CD4-positive, CD25-positive, alpha-beta regulatory T cell (primary cell): ENCODE measurements around the gene AKAP9. TPM values are rescaled to one million over a fixed set of nuclear protein-coding genes. Genes with fewer than 3 reads are reported as not detected.
"Not testable (repeated sequence)": the region's sequence is repeated elsewhere in the genome, so short reads cannot be mapped to it uniquely, and the experiment has no call there.

Experiments
- ATAC-seq, 2 donors: fragments of 150-1000 bp; cut with Tn5 transposase; one replicate each; pipeline ENCODE4 v1.10.0; 2021; ENCODE audit warnings: low read depth in 2 of 2, moderate number of reproducible peaks in 2 of 2, moderate library complexity in 1 of 2
- DNase-seq, 3 donors: peaks; one replicate each; pipeline versions ENCODE4 v3.0.0 to v3.0.0-alpha.2; 2012 to 2022; ENCODE audit warnings: mixed read lengths in 1 of 3
- H3K27ac ChIP-seq: one replicate; pipeline ENCODE4 v1.7.0; 2013; ENCODE audit warnings: mild to moderate bottlenecking, low read length; ENCODE audit not compliant: insufficient read depth, poor library complexity, severe bottlenecking
- H3K27me3 ChIP-seq: one replicate; pipeline ENCODE4 v1.7.0; 2013; ENCODE audit warnings: low read length; ENCODE audit not compliant: control insufficient read depth, insufficient read depth
- H3K36me3 ChIP-seq: one replicate; pipeline ENCODE4 v1.7.0; 2013; ENCODE audit warnings: mild to moderate bottlenecking, low read length, moderate library complexity; ENCODE audit not compliant: control insufficient read depth, insufficient read depth
- H3K4me1 ChIP-seq: 2 replicates; pipeline ENCODE4 v1.7.0; 2013; ENCODE audit warnings: mild to moderate bottlenecking, low read length; ENCODE audit not compliant: insufficient read depth, control insufficient read depth, poor library complexity, severe bottlenecking
- H3K4me3 ChIP-seq: one replicate; pipeline ENCODE4 v1.7.0; 2013; ENCODE audit warnings: low read depth, mild to moderate bottlenecking, low read length, moderate library complexity
- H3K9me3 ChIP-seq, 2 experiments: 1 replicate in 1 of 2; 2 replicates in 1 of 2; pipeline ENCODE4 v1.7.0; 2013; ENCODE audit warnings: low read length in 2 of 2, mild to moderate bottlenecking in 1 of 2, moderate library complexity in 1 of 2; ENCODE audit not compliant: control insufficient read depth in 2 of 2
- H3K27ac Mint-ChIP-seq, 3 donors: one replicate each; pipeline ENCODE4 v1.8.0; 2020 to 2022; ENCODE audit warnings: mild to moderate bottlenecking in 3 of 3, mixed read lengths in 3 of 3, moderate library complexity in 2 of 3
- H3K27me3 Mint-ChIP-seq: one replicate; pipeline ENCODE4 v1.8.0; 2022; ENCODE audit warnings: mild to moderate bottlenecking, mixed read lengths
- H3K36me3 Mint-ChIP-seq: one replicate; pipeline ENCODE4 v1.8.0; 2020; ENCODE audit warnings: mixed read lengths
- H3K4me1 Mint-ChIP-seq, 4 donors: one replicate each; pipeline ENCODE4 v1.8.0; 2020 to 2022; ENCODE audit warnings: mixed read lengths in 4 of 4, mild to moderate bottlenecking in 1 of 4
- H3K4me3 Mint-ChIP-seq, 4 donors: one replicate each; pipeline ENCODE4 v1.8.0; 2020 to 2022; ENCODE audit warnings: mild to moderate bottlenecking in 4 of 4, mixed read lengths in 4 of 4, moderate library complexity in 3 of 4
- H3K9me3 Mint-ChIP-seq, 7 donors: one replicate each; pipeline ENCODE4 v1.8.0; 2020 to 2022; ENCODE audit warnings: mixed read lengths in 7 of 7, mild to moderate bottlenecking in 3 of 7, moderate library complexity in 2 of 7
- polyA plus RNA-seq, 4 donors: library from polyadenylated mRNA; unstranded; fragments of 300-500 nt; fragmentation: Illumina TruSeq; gene quantifications; one replicate each; pipeline ENCODE4 v1.2.3, GENCODE V29; 2021
- total RNA-seq: library from RNA; stranded (reverse); gene quantifications from one replicate; pipeline ENCODE4 v1.2.3, GENCODE V29; 2022

Gene AKAP9
- total and polyA plus RNA-seq, 5 donors from 2014 or later: 12.5 to 81.2 (median 19.9) TPM

GRCh38 chr7:92095380-92095779, 154.7 kb downstream of the AKAP9 start:
- no peak overlapping the region for H3K27ac ChIP-seq
- Mint-ChIP-seq H3K4me1 (no peaks in the 10 kb centered on the region), H3K27ac (no peak overlapping the region), H3K9me3 (no peaks in the 10 kb centered on the region), H3K4me3 (no peak overlapping the region), H3K36me3 (peaks cover 51% of the 10 kb centered on the region), H3K27me3 (no peaks in the 10 kb centered on the region)
- H3K4me3 ChIP-seq: no peak overlapping the region
- no peaks in the 10 kb centered on the region for H3K9me3 ChIP-seq
- no peaks in the 10 kb centered on the region for H3K27me3 ChIP-seq
- DNase-seq (no peak), ATAC-seq (no peak)
- H3K36me3 ChIP-seq: peaks cover 63% of the 10 kb centered on the region
- no peaks in the 10 kb centered on the region for H3K4me1 ChIP-seq

GRCh38 chr7:92100534-92100933, 159.9 kb downstream of the AKAP9 start:
- H3K36me3 Mint-ChIP-seq: peaks cover 54% of the 10 kb centered on the region

GRCh38 chr7:92102862-92103261, 162.2 kb downstream of the AKAP9 start:
- H3K4me1 ChIP-seq, H3K27ac Mint-ChIP-seq, H3K4me1 Mint-ChIP-seq, H3K4me3 ChIP-seq, DNase-seq, H3K9me3 Mint-ChIP-seq, H3K27me3 ChIP-seq, H3K27ac ChIP-seq, H3K27me3 Mint-ChIP-seq, ATAC-seq, H3K4me3 Mint-ChIP-seq, H3K9me3 ChIP-seq: not testable (repeated sequence)
- H3K36me3 ChIP-seq: peaks cover 60% of the 10 kb centered on the region
- H3K36me3 Mint-ChIP-seq: peaks cover 51% of the 10 kb centered on the region

More at GRCh38 chr7:92100534-92100933, 159.9 kb downstream of the AKAP9 start:
- Histone ChIP-seq H3K27me3 (no peaks in the 10 kb centered on the region), H3K27ac (no peak overlapping the region), H3K4me1 (no peaks in the 10 kb centered on the region), H3K36me3 (peaks cover 65% of the 10 kb centered on the region), H3K4me3 (no peak overlapping the region), H3K9me3 (no peaks in the 10 kb centered on the region)
- no peak for DNase-seq
- Mint-ChIP-seq H3K4me3 (no peak overlapping the region), H3K4me1 (no peaks in the 10 kb centered on the region), H3K27me3 (no peaks in the 10 kb centered on the region), H3K27ac (peak overlapping the region in 1 of 3 donors; percentile 32), H3K9me3 (no peaks in the 10 kb centered on the region)
- no peak for ATAC-seq

- no peaks in the 10 kb centered on the region for H3K9me3 ChIP-seq
- no peak for DNase-seq
- H3K27me3 ChIP-seq: no peaks in the 10 kb centered on the region
- H3K4me3 ChIP-seq: no peak overlapping the region
- peaks cover 0 to 2% (median 0%) of the 10 kb centered on the region in 4 donors for H3K4me1 Mint-ChIP-seq
- no peaks in the 10 kb centered on the region for H3K9me3 Mint-ChIP-seq
- no peak overlapping the region for H3K27ac ChIP-seq
- H3K27me3 Mint-ChIP-seq: no peaks in the 10 kb centered on the region
- ATAC-seq: no peak
- H3K4me3 Mint-ChIP-seq: no peak overlapping the region
- H3K27ac Mint-ChIP-seq: peak overlapping the region in 1 of 3 donors; percentile 86
- no peaks in the 10 kb centered on the region for H3K4me1 ChIP-seq
- peaks cover 33% of the 10 kb centered on the region for H3K36me3 ChIP-seq
- H3K36me3 Mint-ChIP-seq: peaks cover 44% of the 10 kb centered on the region
Measured at GRCh38 chr7:92108821-92109220, 168.2 kb downstream of the AKAP9 start.

GRCh38 chr7:92110857-92111256, 170.2 kb downstream of the AKAP9 start:
- H3K27me3 Mint-ChIP-seq: no peaks in the 10 kb centered on the region
- no peaks in the 10 kb centered on the region for H3K9me3 Mint-ChIP-seq
- peaks cover 31% of the 10 kb centered on the region for H3K36me3 ChIP-seq
- ATAC-seq (no peak), DNase-seq (no peak)
- no peak overlapping the region for H3K4me3 ChIP-seq
- peaks cover 57% of the 10 kb centered on the region for H3K36me3 Mint-ChIP-seq
- no peaks in the 10 kb centered on the region for H3K27me3 ChIP-seq
- H3K4me3 Mint-ChIP-seq: no peak overlapping the region
- no peak overlapping the region for H3K27ac Mint-ChIP-seq
- H3K4me1 Mint-ChIP-seq: peaks cover 0 to 10% (median 3%) of the 10 kb centered on the region in 4 donors
- no peak overlapping the region for H3K27ac ChIP-seq
- no peaks in the 10 kb centered on the region for H3K4me1 ChIP-seq
- H3K9me3 ChIP-seq: no peaks in the 10 kb centered on the region

GRCh38 chr7:92115821-92116220, 175.2 kb downstream of the AKAP9 start:
- Histone ChIP-seq H3K9me3 (no peaks in the 10 kb centered on the region), H3K27ac (no peak overlapping the region), H3K36me3 (peaks cover 13% of the 10 kb centered on the region), H3K4me3 (no peak overlapping the region), H3K27me3 (no peaks in the 10 kb centered on the region), H3K4me1 (no peaks in the 10 kb centered on the region)
- Mint-ChIP-seq H3K36me3 (peaks cover 48% of the 10 kb centered on the region), H3K9me3 (no peaks in the 10 kb centered on the region), H3K27me3 (no peaks in the 10 kb centered on the region), H3K4me3 (no peak overlapping the region), H3K27ac (no peak overlapping the region), H3K4me1 (peaks cover 0 to 31% (median 9%) of the 10 kb centered on the region in 4 donors)
- DNase-seq (no peak), ATAC-seq (no peak)

- DNase-seq (no peak), ATAC-seq (no peak)
- Histone ChIP-seq H3K27ac (no peak overlapping the region), H3K4me1 (no peaks in the 10 kb centered on the region), H3K9me3 (no peaks in the 10 kb centered on the region), H3K36me3 (peaks cover 14% of the 10 kb centered on the region), H3K4me3 (no peak overlapping the region), H3K27me3 (no peaks in the 10 kb centered on the region)
- Mint-ChIP-seq H3K4me1 (peaks cover 0 to 31% (median 9%) of the 10 kb centered on the region in 4 donors), H3K4me3 (no peak overlapping the region), H3K36me3 (peaks cover 55% of the 10 kb centered on the region), H3K27ac (no peak overlapping the region), H3K9me3 (no peaks in the 10 kb centered on the region), H3K27me3 (no peaks in the 10 kb centered on the region)
Measured at GRCh38 chr7:92116949-92117348, 176.3 kb downstream of the AKAP9 start.

- Histone ChIP-seq H3K27ac (no peak overlapping the region), H3K9me3 (no peaks in the 10 kb centered on the region), H3K4me3 (no peak overlapping the region), H3K4me1 (no peaks in the 10 kb centered on the region), H3K27me3 (no peaks in the 10 kb centered on the region), H3K36me3 (peaks cover 29% of the 10 kb centered on the region)
- Mint-ChIP-seq H3K9me3 (no peaks in the 10 kb centered on the region), H3K36me3 (peaks cover 68% of the 10 kb centered on the region), H3K4me3 (no peak overlapping the region), H3K4me1 (peaks cover 0 to 27% (median 8%) of the 10 kb centered on the region in 4 donors), H3K27ac (no peak overlapping the region), H3K27me3 (no peaks in the 10 kb centered on the region)
- ATAC-seq: no peak
- no peak for DNase-seq
Measured at GRCh38 chr7:92119213-92119759, 178.6 kb downstream of the AKAP9 start.
